HCEC 1CT (cell line): ENCODE results near the gene GRIA1.

Experiments
- DNase-seq: peaks from one replicate; pipeline ENCODE4 v3.0.0-alpha.2; 2017

GRIA1 gene

GRCh38 chr5:153618307-153618706 is 127.8 kb downstream of the GRIA1 start:
- no peak for DNase-seq

DNA sequence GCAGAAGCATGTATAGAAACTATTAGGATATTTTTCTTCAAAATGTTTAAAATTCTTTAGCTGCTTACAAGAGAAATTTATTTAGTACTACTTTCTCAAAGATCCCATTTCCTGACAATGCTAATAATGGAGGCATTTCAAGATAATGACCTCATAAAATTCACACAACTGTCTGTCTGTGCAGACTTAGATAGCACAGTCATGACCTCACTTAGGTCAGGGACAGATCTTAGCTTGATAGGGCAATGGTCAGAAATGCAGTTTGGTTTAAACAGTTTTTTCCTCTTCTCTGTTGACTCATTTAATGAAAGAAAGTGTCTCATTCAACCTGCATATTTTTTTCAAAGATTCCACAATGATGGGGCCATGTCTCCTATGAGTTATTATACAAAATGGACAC is 128.4 kb downstream of the GRIA1 start:
- DNase-seq: no peak

- peak; percentile 84 for DNase-seq
These were observed 129.3 kb downstream of the GRIA1 start for GRCh38 chr5:153619771-153620170.

- no peak for DNase-seq
These were observed 132.7 kb downstream of the GRIA1 start for GRCh38 chr5:153623124-153623523.

GRCh38 chr5:153623751-153624450 is 133.4 kb downstream of the GRIA1 start:
- DNase-seq: no peak

DNA sequence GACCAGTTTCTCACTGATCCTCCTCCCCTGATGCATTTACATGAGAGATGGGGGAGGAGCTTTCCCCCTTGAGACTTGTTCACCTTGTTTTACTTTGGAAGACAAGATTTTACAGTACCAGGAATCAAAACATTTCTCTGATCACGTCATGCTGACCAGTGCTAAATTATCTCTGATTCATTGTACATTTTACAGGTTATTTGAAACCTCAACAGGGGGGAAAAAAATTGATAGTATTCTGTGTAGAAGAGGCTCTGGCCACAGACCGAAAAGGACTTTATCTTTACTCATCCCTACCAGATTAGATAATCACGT is 133.9 kb downstream of the GRIA1 start:
- no peak for DNase-seq

- DNase-seq: no peak
These were observed 135.4 kb downstream of the GRIA1 start for GRCh38 chr5:153625826-153626354.

DNA sequence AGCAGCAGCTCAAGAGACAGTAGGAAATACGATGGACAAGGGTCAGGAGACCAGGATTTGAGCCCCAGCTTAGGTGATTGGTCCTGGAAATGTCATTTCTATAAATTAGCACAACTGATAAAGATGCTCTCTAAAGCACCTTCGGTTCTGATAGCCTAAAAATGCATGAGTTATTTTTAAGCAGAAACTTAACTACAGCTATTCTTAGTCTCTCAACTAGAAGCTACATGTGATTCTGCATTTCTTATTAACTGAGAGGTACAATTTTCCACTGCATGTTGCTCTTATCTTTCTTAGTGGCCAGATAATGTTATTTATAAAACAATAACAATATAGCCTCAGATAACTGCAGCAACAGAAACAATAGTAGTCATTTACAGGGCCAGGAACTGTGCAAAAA is 136.4 kb downstream of the GRIA1 start:
- no peak for DNase-seq

DNA sequence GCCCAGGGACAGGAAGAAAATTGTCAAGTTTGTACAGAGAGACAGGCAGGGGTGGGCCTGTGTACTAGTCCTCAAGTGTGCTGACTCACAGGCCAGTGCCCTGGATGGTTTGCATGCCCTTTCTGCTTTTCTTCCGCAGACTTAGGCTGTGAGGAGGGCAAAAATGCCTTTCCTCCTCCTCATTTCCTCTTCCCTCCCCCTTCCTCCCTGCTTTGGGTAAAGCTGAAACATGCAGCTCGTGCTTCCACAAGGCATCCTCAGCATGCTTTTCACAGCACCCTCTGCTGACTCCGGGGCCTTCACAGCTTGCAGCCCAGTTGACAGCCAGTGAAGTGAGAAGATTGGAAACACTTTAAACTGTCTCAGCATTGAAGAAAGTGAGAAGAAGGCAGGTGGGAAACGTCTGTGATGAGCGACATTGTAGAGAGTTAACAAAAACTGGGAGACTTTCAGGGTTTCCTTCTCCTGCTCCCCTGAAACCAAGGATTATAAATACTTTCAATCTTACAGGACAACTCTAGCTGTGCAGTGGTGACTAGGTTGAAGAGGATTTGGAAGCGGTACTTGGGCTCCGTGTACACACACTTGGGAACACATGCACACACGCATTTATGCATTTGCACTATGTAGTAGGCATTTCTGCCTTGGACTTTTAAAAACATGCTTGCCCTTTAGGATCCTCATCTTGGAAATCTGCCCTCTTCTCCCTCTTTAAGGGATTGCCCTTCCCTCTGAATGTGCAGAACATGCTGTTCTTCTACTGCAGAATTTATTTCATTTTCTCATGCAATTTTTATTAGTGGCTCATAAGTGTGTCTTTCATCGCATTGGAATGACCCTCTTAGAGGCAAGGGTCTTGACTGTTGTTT is 138.8 kb downstream of the GRIA1 start:
- DNase-seq: peak; percentile 99

- no peak for DNase-seq
These were observed 140.1 kb downstream of the GRIA1 start for GRCh38 chr5:153630546-153630945.

DNA sequence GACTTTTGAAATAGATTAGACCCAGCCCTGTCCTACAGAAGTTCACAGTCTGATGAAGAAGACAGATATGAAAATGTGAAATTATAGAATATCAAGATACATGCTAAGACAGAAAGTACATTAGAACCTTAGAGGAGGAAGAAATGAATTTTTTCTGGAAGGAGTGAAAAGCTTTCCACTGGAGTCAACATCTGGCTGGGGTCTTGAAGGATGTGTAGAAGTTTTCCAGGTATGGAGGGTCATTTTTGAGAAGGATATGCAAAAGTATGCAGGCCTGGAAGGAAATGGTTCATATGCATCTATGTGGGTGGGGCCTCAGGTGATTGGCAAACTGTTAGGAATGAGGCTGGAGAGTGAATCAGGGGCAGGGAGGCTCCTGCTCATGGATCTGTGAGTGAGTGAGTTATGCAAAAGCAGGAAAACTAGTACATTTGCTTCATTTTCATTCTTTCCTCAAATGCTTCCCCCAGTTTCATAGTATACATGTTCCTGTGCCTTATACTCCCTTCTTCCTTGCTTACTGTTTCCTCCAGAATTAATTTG is 142.3 kb downstream of the GRIA1 start:
- peak; percentile 66 for DNase-seq

DNA sequence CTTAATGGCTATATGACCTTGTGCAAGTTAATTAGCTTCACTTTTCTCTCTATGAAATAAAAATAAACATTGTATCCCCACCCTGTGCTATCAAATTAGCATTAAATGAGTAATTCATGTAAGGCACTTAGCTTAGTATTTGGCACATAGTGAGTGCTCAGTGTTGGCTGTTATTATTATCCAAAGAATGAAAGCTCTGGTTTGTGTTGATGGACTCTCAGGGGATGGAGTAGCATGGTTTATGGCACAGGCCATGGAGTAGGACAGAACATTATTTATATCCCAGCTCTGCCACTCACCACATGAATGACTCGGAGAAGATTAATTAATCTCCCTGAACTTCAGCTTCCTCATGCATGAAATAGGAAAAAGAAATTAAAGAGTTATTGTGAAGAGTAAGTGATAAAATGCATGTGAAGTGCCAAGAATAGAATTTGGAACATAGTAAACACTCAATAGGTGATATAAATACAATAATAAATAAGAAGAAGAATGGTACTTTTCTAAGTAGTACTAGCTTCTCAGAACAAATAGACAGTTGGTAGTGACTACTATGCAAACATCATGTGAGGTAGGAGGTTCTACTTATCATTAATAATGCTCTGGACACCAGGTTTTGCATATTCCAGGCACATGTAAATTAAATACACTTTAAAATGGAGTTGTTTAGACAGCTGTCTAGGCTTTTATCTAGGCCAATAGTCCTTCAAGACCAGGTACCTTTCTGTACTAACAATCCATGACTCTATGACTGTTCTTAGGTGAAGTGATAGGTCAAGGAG is 146.4 kb downstream of the GRIA1 start:
- no peak for DNase-seq

GRCh38 chr5:153640293-153640692 is 149.8 kb downstream of the GRIA1 start:
- no peak for DNase-seq

GRCh38 chr5:153641183-153641688 is 150.8 kb downstream of the GRIA1 start:
- no peak for DNase-seq

- peak; percentile 16 for DNase-seq
These were observed 164.2 kb downstream of the GRIA1 start for GRCh38 chr5:153654504-153655200.

DNA sequence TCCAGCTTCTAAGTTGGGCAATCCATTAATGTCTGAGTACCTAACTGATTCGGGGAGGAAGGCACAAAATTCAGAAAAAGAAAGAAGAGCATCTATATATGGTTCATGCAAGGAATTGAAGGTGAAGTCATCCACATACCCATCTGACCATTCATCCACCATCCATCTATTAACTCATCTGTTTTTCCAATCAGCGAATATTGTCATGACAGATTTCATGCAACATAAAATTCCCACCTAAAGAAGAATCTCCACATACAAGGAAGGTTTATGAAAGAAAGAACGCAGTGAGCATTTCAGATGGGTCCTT is 164.7 kb downstream of the GRIA1 start:
- DNase-seq: no peak

DNA sequence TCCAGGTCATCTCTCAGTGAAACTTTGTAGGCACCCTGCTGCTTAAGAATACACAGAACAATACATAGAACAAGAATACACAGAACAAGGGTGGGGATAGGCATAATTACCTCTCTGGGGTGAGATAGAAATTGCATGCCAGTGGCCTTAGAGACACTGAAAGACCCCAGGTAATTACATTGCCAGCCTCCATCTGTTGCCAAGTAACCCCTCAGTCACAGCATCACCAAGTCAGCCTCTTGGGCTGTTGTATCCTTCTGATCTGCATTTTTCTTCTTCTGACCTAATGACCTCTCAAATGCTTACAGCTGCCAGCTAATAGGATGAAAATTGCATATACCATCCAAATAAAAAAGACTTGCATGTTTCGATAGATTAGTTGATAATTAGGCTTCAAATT is 167.7 kb downstream of the GRIA1 start:
- no peak for DNase-seq

GRCh38 chr5:153658606-153659005 is 168.1 kb downstream of the GRIA1 start:
- no peak for DNase-seq

- DNase-seq: peak; percentile 72
These were observed 168.7 kb downstream of the GRIA1 start for GRCh38 chr5:153659039-153659736.

GRCh38 chr5:153660919-153661318 is 170.4 kb downstream of the GRIA1 start:
- no peak for DNase-seq

GRCh38 chr5:153661897-153662296 is 171.4 kb downstream of the GRIA1 start:
- DNase-seq: no peak

DNA sequence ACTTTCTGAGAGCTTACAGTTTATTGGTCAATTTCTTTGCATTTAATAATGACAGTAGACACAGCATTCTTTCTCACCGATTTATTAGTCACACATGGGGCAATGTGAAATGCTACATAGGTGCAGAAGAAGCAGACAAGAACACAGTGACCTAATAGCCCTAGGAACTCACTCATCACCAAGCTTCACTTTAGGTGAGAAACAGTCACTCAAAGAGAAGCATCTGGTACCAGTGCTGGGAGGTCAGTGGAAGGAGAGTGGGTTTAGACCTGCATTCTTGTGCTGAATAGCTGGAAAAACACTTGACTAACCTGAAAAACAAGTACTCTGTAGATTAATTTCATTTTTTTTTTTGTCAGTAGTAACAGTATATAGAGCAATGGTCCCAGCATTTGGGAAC is 179.6 kb downstream of the GRIA1 start:
- no peak for DNase-seq
